Measurements from ENCODE around the gene KCNH2. TPM values are rescaled to one million over a fixed set of nuclear protein-coding genes. Genes with fewer than 3 reads are reported as not detected.

Gene KCNH2
- total RNA-seq, 6 experiments from 2014 or later: not detected

GRCh38 chr7:150919160-150919559, 59.0 kb downstream of the KCNH2 start:
- no peaks in the 10 kb centered on the region for H3K4me1 Mint-ChIP-seq (ENCODE audit: low read depth)
- peaks cover 40% of the 10 kb centered on the region for H3K27me3 Mint-ChIP-seq (ENCODE audit: insufficient read depth)
- no peak for DNase-seq
- no peak for TF ChIP-seq CTCF (IDR thresholded peaks at IDR 0.05)
- H3K27ac Mint-ChIP-seq: no peak overlapping the region
- no peaks in the 10 kb centered on the region for H3K9me3 Mint-ChIP-seq
- H3K4me3 Mint-ChIP-seq: no peak overlapping the region
- H3K36me3 Mint-ChIP-seq (ENCODE audit: low read depth): no peaks in the 10 kb centered on the region

GRCh38 chr7:150918378-150918777, 59.7 kb downstream of the KCNH2 start:
- no peak overlapping the region for H3K27ac Mint-ChIP-seq
- peaks cover 43% of the 10 kb centered on the region for H3K27me3 Mint-ChIP-seq (ENCODE audit: insufficient read depth)
- no peaks in the 10 kb centered on the region for H3K36me3 Mint-ChIP-seq (ENCODE audit: low read depth)
- no peaks in the 10 kb centered on the region for H3K4me1 Mint-ChIP-seq (ENCODE audit: low read depth)
- no peak for DNase-seq
- no peak for TF ChIP-seq CTCF (IDR thresholded peaks at IDR 0.05)
- H3K9me3 Mint-ChIP-seq: no peaks in the 10 kb centered on the region
- no peak overlapping the region for H3K4me3 Mint-ChIP-seq

GRCh38 chr7:150917969-150918368, 60.2 kb downstream of the KCNH2 start:
- Mint-ChIP-seq H3K27ac (no peak overlapping the region), H3K4me3 (no peak overlapping the region), H3K9me3 (no peaks in the 10 kb centered on the region), H3K27me3 (ENCODE audit: insufficient read depth) (peaks cover 46% of the 10 kb centered on the region), H3K4me1 (ENCODE audit: low read depth) (no peaks in the 10 kb centered on the region), H3K36me3 (ENCODE audit: low read depth) (no peaks in the 10 kb centered on the region)
- TF ChIP-seq CTCF (IDR thresholded peaks at IDR 0.05): no peak
- no peak for DNase-seq

GRCh38 chr7:150916670-150917069, 61.5 kb downstream of the KCNH2 start:
- no peak for TF ChIP-seq CTCF (IDR thresholded peaks at IDR 0.05)
- Mint-ChIP-seq H3K4me3 (no peak overlapping the region), H3K27me3 (ENCODE audit: insufficient read depth) (peaks cover 42% of the 10 kb centered on the region), H3K9me3 (no peaks in the 10 kb centered on the region), H3K36me3 (ENCODE audit: low read depth) (no peaks in the 10 kb centered on the region), H3K27ac (no peak overlapping the region), H3K4me1 (ENCODE audit: low read depth) (no peaks in the 10 kb centered on the region)
- DNase-seq: no peak

- Mint-ChIP-seq H3K27ac (no peak overlapping the region), H3K36me3 (ENCODE audit: low read depth) (no peaks in the 10 kb centered on the region), H3K4me3 (no peak overlapping the region), H3K4me1 (ENCODE audit: low read depth) (no peaks in the 10 kb centered on the region), H3K9me3 (no peaks in the 10 kb centered on the region), H3K27me3 (ENCODE audit: insufficient read depth) (peaks cover 37% of the 10 kb centered on the region)
- DNase-seq: no peak
- TF ChIP-seq CTCF (IDR thresholded peaks at IDR 0.05): no peak
Observed at GRCh38 chr7:150914966-150915365, 63.2 kb downstream of the KCNH2 start.

- Mint-ChIP-seq H3K9me3 (no peaks in the 10 kb centered on the region), H3K27me3 (ENCODE audit: insufficient read depth) (peaks cover 31% of the 10 kb centered on the region), H3K4me3 (no peak overlapping the region), H3K4me1 (ENCODE audit: low read depth) (no peaks in the 10 kb centered on the region), H3K36me3 (ENCODE audit: low read depth) (no peaks in the 10 kb centered on the region), H3K27ac (no peak overlapping the region)
- no peak for DNase-seq
- TF ChIP-seq CTCF (IDR thresholded peaks at IDR 0.05): no peak
Observed at GRCh38 chr7:150914196-150914595, 63.9 kb downstream of the KCNH2 start.

All from HFFc6 (cell line).